GM19239 (cell line): ENCODE measurements around the gene RAD51B.
"Not testable (repeated sequence)": the region's sequence is repeated elsewhere in the genome, so short reads cannot be mapped to it uniquely, and the experiment has no call there.

Source experiments
- DNase-seq: peaks from one replicate; pipeline ENCODE4 v3.0.0; 2011; ENCODE audit warnings: low spot score; ENCODE audit not compliant: insufficient read length
- FAIRE-seq: peaks from 2 replicates; lab custom pipeline; 2011; peaks lifted over from hg19 to GRCh38; lab: Jason Lieb, UNC

RAD51B gene

DNA sequence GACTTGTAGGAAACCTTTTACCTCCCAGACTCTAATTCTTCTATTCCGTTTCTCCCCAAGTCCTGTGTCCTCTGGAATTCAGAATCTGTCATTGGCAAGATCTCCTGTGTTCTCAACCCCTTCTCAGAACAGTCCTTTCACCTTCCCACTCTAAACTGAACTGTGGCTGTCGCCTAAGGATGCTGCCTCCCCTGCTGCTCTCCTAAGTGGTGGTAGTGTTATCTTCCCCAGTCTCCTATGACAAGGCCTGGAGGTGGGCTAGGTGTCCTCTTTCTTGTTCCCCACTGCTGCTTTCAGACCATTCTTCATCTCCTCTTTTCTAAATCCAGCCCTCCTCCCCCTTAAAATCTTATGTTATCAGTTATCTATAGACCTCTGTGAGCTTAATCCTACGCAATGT lies 397.4 kb downstream of the RAD51B start:
- DNase-seq (no peak), FAIRE-seq (no peak)

DNA sequence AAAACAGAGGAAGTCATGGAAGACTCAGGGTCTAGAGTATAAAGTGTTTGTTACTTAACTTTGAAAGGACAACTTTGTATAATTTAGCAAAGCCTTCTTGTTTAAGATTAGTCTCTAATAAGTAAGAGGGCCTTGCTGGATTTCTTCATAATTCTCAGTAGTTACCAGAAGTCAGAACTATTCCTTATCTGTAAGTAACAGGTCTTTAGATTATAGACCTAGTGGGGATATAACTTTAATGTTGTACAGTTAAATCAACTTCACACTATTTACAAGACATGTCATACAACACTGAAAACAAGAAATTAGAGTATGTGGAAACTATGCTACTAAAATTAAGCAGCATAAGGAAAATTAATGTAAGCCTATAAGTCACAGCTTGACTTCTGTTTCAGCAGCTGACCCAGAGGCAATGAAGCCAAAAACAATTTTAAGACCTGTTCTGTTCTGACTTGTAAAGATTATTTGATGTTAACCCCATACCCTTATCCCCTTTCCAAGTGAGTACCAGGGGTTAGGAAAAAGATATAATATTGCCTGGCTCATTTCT lies 398.3 kb downstream of the RAD51B start:
- no peak for DNase-seq
- FAIRE-seq = no peak

GRCh38 chr14:68219407-68219806 lies 399.8 kb downstream of the RAD51B start:
- FAIRE-seq (peak; percentile 68), DNase-seq (no peak)

DNA sequence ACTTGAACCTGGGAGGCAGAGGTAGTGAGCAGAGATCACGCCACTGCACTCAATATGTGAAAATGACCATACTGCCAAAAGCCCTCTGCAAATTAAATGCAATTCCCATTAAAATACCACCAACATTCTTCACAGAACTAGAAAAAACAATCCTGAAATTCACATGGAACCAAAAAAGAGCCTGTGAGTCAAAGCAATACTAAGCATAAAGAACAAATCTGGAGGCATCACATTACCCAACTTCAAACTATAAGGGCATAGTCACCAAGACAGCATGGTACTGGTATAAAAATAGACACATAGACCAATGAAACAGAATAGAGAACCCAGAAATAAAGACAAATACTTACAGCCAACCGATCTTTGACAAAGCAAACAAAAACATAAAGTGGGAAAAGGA lies 401.5 kb downstream of the RAD51B start:
- not testable (repeated sequence) for FAIRE-seq, DNase-seq

DNA sequence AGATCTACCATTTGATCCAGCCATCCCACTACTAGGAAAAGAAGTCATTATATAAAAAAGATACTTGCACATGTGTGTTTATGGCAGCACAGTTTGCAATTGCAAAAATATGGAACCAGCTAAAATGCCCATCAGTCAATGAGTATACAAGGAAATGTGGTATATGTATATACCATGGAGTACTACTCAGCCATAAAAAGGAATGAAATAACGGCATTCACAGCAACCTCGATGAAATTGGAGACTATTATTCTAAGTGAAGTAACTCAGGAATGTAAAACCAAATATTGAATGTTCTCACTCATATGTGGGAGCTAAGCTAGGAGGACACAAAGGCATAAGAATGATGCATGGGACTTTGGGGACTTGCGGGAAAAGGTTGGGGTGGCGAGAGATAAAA lies 402.6 kb downstream of the RAD51B start:
- FAIRE-seq (no peak), DNase-seq (no peak)

DNA sequence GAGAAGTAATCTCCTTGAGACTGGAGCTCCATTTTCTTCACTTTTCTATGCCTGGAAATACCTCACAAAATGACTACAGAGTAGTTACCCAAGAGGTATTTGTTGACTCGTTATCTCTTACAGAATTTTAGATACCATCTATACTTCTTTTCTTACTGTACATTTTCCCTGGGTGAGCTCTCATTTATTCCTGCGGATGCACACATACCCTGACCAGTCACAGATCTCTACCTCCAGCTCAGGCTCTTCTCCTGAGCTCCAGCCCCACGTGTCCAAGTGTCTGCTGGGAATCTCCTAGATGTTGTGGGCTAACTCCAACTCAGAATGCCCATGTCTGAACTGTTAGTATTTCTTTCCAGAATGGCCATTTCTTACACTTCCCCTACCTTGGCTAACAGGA lies 403.1 kb downstream of the RAD51B start:
- no peak for FAIRE-seq
- no peak for DNase-seq

DNA sequence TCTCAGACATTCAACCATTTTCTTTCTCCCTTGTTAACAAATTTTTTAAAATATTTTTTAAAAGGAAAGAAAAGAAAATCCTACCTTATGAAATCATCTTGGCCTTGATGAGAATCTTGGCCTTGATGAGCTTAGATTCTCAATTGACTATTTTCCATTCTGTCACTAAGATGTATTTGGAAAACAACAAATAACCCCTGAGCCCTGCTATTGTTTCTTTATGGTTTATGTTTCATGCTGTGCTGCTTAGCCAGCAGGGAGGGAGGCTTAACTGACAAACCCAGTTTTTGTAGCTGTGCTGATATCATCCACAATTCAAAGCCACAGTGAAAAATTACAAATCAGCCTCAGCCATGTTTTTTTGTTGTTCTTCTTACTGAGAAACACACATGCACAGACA lies 404.1 kb downstream of the RAD51B start:
- DNase-seq = no peak
- FAIRE-seq = no peak

GRCh38 chr14:68225321-68225720 lies 405.7 kb downstream of the RAD51B start:
- FAIRE-seq (no peak), DNase-seq (no peak)

DNA sequence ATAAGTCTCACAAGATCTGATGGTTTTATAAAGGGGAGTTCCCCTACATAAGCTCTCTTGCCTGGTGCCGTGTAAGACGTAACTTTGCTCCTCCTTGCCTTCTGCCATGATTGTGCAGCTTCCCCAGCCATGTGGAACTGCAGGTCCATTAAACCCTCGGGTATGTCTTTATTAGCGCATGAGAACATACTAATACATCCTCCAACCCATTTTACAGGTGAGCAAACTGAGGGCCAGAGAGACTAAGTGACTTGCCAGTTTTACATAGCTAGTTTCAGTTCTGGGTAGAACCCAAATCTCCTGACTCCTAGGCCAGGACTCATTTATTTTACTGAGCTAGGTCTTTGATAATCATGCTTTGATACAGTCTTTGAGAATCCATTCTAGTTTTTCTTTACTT lies 406.9 kb downstream of the RAD51B start:
- no peak for FAIRE-seq
- DNase-seq = no peak

DNA sequence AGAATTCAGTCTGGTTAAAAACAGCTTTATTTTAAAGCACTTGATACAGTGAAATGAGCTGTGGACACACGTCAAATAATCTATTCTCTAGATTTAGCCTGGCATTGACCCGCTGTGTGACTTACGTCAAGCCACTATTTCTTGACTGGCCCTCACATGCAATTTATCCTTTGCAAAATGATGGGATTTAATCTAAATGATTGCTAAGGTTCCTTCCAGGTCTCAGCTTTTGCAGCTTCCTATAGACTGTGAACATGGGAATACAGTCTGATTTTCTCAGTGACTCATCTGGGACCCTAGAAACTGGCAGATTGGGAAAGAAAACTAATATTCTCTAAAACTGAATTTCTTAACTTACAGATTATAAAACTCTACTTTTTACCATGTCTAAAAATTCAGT lies 409.1 kb downstream of the RAD51B start:
- no peak for FAIRE-seq
- DNase-seq = no peak

GRCh38 chr14:68229423-68230100 lies 410.0 kb downstream of the RAD51B start:
- DNase-seq (no peak), FAIRE-seq (peak; percentile 56)

- DNase-seq = no peak
- no peak for FAIRE-seq
Observed at GRCh38 chr14:68230202-68230949, 410.8 kb downstream of the RAD51B start.

DNA sequence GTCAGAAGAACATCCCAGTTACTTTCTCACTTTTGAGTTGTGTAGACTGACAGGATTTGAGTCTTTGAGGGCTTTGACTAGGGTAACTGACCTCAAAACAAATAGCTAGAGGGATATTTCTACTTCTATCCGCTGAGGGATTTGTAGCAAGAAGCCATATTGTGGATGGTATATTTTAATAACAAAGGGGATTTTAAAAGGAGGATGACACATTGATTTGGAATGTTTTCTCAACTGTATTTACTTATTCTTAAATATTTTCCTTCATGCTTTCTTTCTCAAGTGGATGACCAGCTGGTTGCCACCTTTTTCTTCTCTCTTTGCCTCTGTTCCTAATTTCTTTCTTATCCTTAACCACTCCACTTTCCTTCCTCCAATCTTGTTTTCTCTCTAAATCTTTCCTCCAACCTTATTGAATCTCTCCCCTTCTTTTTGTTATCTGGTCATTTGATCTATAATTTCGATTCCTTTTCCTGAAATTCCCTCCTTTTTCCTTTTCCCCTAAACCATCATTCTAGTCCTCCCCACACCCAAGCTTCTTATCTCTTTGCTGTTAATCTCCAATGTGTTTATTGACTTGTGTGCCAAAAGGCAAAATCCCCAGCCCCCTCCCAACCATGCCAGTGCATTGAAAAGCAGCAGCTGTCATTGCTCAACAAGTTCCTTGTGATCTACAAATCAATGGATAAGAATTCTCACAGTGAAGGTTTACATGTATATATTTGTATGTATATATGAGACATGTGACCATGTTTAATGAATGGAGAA lies 411.6 kb downstream of the RAD51B start:
- FAIRE-seq = no peak
- no peak for DNase-seq

DNA sequence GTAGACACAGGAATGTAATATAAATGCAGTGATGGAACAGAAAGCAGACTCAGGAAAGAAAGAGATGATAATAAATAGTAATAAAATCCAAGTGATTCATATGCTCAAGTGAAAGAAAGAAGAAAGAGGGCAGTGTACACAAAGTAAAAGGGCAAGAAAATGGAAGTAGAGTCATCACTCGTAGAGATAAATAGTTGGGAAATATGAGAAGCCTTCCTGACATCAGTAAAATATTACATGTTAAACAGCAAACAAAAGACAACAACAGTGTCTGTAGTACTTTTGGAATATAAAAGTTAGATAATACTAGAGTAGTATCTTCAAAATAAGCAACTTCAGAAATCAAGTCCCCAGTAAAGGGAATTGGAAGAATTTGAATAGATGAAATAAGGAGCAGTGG lies 412.3 kb downstream of the RAD51B start:
- FAIRE-seq = no peak
- no peak for DNase-seq

DNA sequence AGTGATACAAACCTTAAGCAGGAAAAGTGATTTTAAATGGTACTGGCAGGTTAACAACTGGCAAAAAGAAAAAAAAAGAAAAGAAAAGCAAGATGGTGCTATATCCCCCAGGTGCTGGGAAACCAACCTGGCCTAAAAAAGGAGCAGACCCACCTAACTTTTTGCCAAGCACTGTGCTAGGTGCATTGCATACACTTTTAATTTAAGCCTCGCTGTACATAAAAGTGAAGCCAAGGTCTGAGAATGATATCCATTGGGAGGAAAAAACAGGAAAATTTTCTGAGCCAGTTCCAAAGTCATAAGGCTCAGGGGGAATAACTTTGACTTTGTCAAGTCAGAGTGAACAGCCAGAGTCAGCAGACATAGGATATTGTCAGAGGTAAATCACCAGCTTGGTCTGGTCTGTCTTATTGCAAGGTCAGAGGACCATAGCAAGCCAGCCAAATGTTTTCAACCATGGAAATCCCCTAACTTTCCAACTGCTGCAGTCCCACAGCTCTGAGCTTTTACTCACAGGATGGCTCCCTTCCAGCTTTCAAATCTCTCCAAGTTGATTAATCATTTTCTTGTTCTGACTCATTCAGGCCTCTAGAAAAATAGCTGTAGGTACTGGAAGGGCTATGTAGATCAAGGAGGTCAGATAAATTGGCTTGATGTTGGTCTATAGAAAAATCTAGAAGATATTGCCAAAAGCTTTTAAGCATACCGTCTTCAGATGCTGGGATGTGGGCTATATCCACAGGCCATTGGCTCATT lies 412.9 kb downstream of the RAD51B start:
- peak; percentile 92 for FAIRE-seq
- peak; percentile 23 for DNase-seq

DNA sequence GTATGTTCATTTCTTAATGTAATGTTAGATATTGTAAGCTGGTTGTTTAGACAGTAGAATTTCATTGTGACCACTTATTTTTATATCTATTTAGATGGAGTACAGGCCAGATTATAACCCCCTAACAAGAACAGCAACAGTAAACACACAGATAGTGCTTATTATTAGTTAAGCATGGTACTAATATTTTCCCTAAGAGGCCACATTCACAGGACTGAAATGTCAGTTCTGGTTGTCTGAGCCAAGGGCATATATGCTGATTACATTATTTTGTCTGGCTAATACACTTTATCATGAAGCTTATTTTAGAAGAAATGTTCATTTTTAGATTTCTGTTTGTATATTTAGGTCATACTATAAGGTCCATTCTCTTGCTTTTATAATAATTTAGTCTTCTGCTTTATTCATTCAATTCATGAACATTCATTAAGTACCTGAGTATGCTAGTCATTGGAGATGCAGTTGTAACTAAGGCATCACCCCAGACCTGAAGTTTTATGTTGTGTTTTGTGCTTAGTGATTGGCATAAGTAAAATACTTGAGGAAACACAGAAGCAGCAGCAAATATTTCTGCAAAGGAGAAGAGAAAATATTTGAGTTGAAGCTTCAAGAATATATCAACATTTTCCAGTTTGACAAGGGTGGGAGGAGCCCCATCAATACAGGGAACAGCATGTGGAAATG lies 413.7 kb downstream of the RAD51B start:
- FAIRE-seq = peak; percentile 59

GRCh38 chr14:68234101-68234905 lies 414.7 kb downstream of the RAD51B start:
- FAIRE-seq = no peak
- DNase-seq = no peak

More for the DNA sequence above, 413.7 kb downstream of the RAD51B start:
- DNase-seq = no peak

DNA sequence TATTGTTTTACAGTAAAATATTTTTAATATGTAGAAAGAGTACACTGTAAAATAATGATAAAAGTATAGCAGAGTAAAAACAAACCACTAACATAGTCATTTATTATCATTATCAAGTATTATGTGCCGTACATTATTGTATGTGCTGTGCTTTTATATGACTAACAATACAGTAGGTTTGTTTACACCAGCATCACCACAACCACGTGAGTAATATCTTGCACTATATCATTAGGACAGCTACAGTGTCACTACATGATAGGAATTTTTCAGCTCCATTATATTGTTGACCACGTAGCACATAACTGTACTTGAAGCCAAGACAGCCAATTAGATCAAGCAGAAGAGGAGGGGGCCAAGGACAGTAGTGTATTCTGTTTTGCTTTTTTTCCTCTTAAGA lies 415.4 kb downstream of the RAD51B start:
- FAIRE-seq = no peak

More for the DNA sequence above, 415.4 kb downstream of the RAD51B start:
- DNase-seq = no peak
